ENCODE measurements around the gene SPAM1. TPM values are rescaled to one million over a fixed set of nuclear protein-coding genes. Genes with fewer than 3 reads are reported as not detected.
"Not testable (repeated sequence)": the region's sequence is repeated elsewhere in the genome, so short reads cannot be mapped to it uniquely, and the experiment has no call there.

The SPAM1 gene
- total RNA-seq, 1 donor from 2014 or later: not detected

GRCh38 chr7:123996327-123996625, 71.2 kb downstream of the SPAM1 start:
- CTCF ChIA-PET: no interaction called here
- POLR2A ChIA-PET: no interaction called here
- Mint-ChIP-seq H3K27me3 (no peaks in the 10 kb centered on the region), H3K4me1 (no peaks in the 10 kb centered on the region), H3K36me3 (ENCODE audit: low read depth) (no peaks in the 10 kb centered on the region), H3K27ac (no peak overlapping the region), H3K4me3 (no peak overlapping the region), H3K9me3 (peaks cover 1% of the 10 kb centered on the region)
- DNase-seq (no peak), ATAC-seq (ENCODE audit: low read depth) (no peak)
- intact Hi-C loops (cut with micrococcal nuclease): no loop called here
- TF ChIP-seq, protein P1, sequence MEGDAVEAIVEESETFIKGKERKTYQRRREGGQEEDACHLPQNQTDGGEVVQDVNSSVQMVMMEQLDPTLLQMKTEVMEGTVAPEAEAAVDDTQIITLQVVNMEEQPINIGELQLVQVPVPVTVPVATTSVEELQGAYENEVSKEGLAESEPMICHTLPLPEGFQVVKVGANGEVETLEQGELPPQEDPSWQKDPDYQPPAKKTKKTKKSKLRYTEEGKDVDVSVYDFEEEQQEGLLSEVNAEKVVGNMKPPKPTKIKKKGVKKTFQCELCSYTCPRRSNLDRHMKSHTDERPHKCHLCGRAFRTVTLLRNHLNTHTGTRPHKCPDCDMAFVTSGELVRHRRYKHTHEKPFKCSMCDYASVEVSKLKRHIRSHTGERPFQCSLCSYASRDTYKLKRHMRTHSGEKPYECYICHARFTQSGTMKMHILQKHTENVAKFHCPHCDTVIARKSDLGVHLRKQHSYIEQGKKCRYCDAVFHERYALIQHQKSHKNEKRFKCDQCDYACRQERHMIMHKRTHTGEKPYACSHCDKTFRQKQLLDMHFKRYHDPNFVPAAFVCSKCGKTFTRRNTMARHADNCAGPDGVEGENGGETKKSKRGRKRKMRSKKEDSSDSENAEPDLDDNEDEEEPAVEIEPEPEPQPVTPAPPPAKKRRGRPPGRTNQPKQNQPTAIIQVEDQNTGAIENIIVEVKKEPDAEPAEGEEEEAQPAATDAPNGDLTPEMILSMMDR (IDR thresholded peaks at IDR 0.05): no peak

- Mint-ChIP-seq H3K4me1 (no peaks in the 10 kb centered on the region), H3K9me3 (peaks cover 18% of the 10 kb centered on the region), H3K36me3 (ENCODE audit: low read depth) (no peaks in the 10 kb centered on the region), H3K27me3 (no peaks in the 10 kb centered on the region), H3K27ac (no peak overlapping the region), H3K4me3 (no peak overlapping the region)
- ATAC-seq (ENCODE audit: low read depth) (no peak), DNase-seq (no peak)
- ChIA-PET CTCF (no interaction called here), POLR2A (no interaction called here)
- TF ChIP-seq, protein P1 (IDR thresholded peaks at IDR 0.05): no peak
- intact Hi-C loops (cut with micrococcal nuclease): no loop called here
Observed at GRCh38 chr7:123998921-123999320, 73.9 kb downstream of the SPAM1 start.

DNA sequence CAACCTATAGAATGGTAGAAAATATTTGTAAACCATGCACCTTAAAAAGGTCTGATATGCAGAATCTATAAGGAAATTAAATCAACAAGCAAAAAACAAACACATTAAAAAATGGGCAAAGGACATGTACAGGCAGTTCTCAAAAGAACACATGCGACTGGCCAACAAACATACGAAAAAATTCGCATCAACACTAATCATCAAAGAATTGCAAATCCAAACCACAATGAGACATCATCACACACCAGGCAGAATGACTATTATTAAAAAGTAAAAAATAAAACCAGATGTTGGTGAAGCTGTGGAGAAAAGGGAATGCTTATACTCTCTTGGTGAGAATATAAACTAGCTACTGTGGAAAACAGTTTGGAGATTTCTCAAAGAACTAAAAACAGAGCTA, 74.7 kb downstream of the SPAM1 start:
- H3K27me3 Mint-ChIP-seq: no peaks in the 10 kb centered on the region
- intact Hi-C loops (cut with micrococcal nuclease): no loop called here
- TF ChIP-seq, protein P1 (IDR thresholded peaks at IDR 0.05): no peak
- ChIA-PET CTCF (no interaction called here), POLR2A (no interaction called here)
- H3K36me3 Mint-ChIP-seq (ENCODE audit: low read depth): no peaks in the 10 kb centered on the region
- peaks cover 18% of the 10 kb centered on the region for H3K9me3 Mint-ChIP-seq
- no peak overlapping the region for H3K4me3 Mint-ChIP-seq
- DNase-seq (no peak), ATAC-seq (ENCODE audit: low read depth) (no peak)
- no peak overlapping the region for H3K27ac Mint-ChIP-seq
- no peaks in the 10 kb centered on the region for H3K4me1 Mint-ChIP-seq

GRCh38 chr7:124008296-124008695, 83.3 kb downstream of the SPAM1 start:
- H3K27ac Mint-ChIP-seq; H3K27me3 Mint-ChIP-seq; H3K4me1 Mint-ChIP-seq; DNase-seq; POLR2A ChIA-PET; H3K36me3 Mint-ChIP-seq (ENCODE audit: low read depth); H3K9me3 Mint-ChIP-seq; intact Hi-C loops (cut with micrococcal nuclease); H3K4me3 Mint-ChIP-seq; CTCF ChIA-PET; ATAC-seq (ENCODE audit: low read depth): not testable (repeated sequence)

DNA sequence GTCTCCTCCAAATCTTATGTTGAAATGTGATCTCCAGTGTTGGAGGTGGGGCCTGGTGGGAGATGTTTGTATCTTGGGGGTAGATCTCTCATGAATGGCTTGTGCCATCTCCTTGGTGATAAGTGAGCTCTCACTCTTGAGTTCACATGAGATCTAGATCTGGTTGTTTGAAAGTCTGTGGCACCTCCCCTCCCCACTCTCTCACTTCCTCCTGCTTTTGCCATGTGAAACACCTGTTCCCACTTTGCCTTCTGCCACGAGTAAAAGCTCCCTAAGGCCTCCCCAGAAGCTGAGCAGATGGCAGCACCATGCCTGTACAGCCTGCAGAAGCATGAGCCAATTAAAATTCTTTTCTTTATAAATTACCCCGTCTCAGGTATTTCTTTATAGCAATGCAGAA, 84.3 kb downstream of the SPAM1 start:
- H3K27ac Mint-ChIP-seq: no peak overlapping the region
- no peak for DNase-seq

More for the DNA sequence above, 84.3 kb downstream of the SPAM1 start:
- Mint-ChIP-seq H3K27me3 (peaks cover 3% of the 10 kb centered on the region), H3K36me3 (ENCODE audit: low read depth) (no peaks in the 10 kb centered on the region), H3K4me1 (no peaks in the 10 kb centered on the region), H3K9me3 (no peaks in the 10 kb centered on the region), H3K4me3 (no peak overlapping the region)
- TF ChIP-seq, protein P1 (IDR thresholded peaks at IDR 0.05): no peak
- CTCF ChIA-PET: no interaction called here
- no peak for ATAC-seq (ENCODE audit: low read depth)
- intact Hi-C loops (cut with micrococcal nuclease): no loop called here
- POLR2A ChIA-PET: no interaction called here

Other genes with a start within 250 kb of the SPAM1 start
- gene WASL, start 176.2 kb upstream of the SPAM1 start, total RNA-seq: 5.5 and 6.9 TPM in 2 replicates
- gene HYAL4, start 80.1 kb upstream of the SPAM1 start, total RNA-seq: not detected in 2 replicates
- gene TMEM229A, start 107.8 kb downstream of the SPAM1 start, total RNA-seq: not detected in 2 replicates

Data from activated B cell treated with CpG ODN at 0.5 μM for 24 hours (primary cell).